GM21737 (cell line): ENCODE measurements around the gene ACTL8.

ENCODE experiments used
- ATAC-seq: cut with Tn5 transposase; IDR thresholded peaks from one replicate; pipeline ENCODE4 v1.9.1; 2021; ENCODE audit warnings: mild to moderate bottlenecking, moderate library complexity; ENCODE audit not compliant: unreplicated experiment

ACTL8 gene

DNA sequence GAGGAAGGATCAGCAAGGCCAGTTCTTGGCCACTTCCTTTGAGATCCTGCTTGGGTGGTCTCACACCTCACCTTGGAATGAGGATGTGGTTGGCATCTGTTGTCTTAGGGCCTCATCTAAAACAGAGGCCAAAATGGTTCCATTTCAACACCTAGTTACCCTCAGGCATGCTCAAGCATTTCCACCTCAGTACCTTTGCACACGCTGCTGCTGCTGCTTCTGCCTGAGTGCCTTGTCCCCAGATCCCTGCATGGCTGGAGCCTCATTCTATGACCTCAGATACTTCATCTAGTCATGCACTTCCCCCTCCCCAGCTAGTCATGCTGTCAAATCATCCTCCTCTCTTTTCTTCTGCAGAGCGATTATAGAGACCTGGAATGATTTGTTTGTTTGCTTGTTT, 86.8 kb downstream of the ACTL8 start:
- ATAC-seq, result no peak

DNA sequence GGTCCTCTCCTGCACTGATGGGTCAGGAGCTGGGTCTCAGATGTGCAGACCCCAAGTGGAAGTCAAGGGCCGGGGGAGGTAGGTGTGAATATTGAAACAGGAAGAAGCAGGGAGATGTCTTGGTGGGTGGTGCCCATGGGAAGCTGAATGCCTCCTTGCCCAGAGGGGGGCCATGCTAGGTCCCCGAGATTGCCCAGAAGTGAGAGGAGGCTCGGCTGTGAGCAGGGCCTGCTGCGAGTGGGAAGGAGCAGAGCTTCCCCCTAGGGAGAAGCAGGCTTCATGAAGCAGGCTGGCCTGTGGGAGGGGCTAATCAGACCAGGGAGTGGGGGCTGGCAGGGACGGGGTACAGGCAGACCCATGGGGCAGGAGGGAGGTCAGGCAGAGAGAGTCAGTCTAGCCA, 87.6 kb downstream of the ACTL8 start:
- no peak for ATAC-seq

- no peak for ATAC-seq
Measured at GRCh38 chr1:17844185-17844826, 89.2 kb downstream of the ACTL8 start.

GRCh38 chr1:17845583-17845982, 90.5 kb downstream of the ACTL8 start:
- no peak for ATAC-seq

DNA sequence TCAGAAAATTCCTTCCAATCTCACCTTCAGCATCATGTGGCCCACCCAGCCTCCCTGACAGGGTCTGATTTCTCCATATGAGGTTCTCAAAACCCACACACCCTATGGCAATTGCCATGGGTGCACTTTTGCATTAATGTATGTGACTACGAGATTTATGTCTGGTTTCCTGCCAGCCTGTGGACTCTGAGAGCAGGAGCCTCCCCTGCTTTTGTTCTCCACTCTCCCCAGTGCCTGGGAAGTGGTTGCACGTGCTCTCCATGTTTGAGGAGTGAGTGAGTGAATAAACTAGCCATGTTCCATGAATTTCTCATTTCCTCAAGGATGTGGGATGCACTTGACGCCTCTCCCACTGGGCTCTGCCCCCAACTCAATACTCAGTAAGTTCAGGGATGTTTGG, 91.2 kb downstream of the ACTL8 start:
- ATAC-seq, result no peak

- ATAC-seq, result no peak
Measured at GRCh38 chr1:17847111-17847510, 92.0 kb downstream of the ACTL8 start.

GRCh38 chr1:17849216-17849615, 94.1 kb downstream of the ACTL8 start:
- ATAC-seq, result no peak

DNA sequence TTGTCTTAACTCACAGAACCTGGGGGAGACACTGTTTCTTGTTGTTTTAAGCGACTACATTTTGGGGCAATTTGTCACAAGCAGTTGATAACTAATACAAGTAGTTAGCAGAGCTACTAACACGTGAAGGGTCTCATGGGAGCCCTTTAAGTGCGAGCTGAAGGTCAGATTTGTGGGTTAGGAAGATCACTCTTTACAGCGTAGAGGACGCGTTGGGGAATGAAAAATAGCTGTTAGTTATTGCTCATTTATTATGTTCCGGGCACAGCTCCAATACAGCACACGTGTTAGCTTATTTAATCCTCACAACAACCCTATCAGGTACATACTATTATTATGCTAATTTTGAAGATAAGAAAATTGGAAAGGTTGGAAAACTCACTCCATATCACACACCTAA, 95.9 kb downstream of the ACTL8 start:
- no peak for ATAC-seq

GRCh38 chr1:17852383-17852782, 97.2 kb downstream of the ACTL8 start:
- ATAC-seq, result no peak

GRCh38 chr1:17853241-17853935, 98.3 kb downstream of the ACTL8 start:
- ATAC-seq, result no peak

DNA sequence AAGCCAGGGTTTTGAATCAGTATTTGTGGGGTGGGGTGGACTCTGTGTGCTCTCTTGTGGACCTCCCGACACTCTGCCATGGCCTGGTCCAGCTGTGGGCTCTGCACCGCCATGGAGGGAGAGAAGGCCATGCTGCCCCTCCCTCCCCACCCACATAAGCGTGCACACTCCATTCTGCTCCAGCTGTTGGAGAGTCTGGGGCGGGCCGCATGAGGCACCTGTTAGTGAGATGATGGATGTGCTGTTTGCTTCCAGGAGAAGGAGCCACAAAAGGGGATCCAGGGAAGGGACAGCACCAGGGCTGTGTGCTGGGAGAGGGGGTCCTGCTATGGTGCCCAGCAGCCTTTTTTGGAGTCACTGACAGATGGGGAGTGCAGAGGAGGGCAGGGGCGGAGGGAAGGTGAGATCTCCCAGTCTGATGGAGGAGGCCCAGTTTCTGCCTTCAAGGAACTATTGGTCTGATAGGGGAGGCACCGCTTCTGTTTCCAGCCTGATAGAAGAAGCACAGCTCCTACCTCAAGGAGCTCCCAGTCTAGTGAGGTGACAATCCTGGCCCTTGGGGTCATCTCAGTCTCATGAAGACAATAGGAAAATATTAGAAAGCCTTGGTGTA, 101.5 kb downstream of the ACTL8 start:
- no peak for ATAC-seq

DNA sequence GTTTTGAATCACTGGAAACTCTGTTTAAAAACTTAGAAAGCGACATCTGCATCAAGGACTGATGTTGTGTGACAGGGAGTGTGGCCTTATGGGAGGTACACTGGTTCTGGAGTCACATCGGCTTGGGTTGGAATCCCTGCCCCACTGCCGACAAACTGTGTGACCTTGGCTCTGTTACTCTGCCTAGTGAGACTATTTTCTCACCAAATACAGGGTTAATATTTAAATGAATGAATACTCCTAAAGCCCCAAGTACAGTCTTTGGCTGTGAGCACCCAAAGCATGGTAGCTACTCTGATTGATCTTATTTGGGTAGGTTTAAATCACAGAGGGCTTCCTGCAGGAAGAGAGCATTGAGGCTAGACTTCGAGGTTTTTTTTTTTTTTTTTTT, 102.0 kb downstream of the ACTL8 start:
- no peak for ATAC-seq

DNA sequence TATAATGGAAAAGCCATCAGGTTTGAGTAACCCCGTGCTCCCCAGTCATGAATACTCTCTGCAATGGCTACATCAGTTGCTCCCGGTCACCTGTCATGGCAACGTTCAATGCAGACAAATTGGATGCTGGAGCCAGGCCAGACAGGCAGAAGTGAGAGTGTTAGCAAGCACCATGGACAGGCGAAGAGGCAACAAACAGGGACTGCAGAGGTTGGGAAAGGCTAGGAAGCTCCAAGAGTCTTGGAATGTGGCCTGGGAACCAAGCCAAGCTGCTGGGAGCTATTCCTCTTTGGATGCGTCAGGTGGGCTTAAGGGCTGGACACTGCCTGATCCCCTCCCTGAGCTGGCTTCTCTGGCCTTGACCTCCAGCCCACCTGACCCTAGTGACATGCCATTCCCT, 102.9 kb downstream of the ACTL8 start:
- ATAC-seq, result no peak

DNA sequence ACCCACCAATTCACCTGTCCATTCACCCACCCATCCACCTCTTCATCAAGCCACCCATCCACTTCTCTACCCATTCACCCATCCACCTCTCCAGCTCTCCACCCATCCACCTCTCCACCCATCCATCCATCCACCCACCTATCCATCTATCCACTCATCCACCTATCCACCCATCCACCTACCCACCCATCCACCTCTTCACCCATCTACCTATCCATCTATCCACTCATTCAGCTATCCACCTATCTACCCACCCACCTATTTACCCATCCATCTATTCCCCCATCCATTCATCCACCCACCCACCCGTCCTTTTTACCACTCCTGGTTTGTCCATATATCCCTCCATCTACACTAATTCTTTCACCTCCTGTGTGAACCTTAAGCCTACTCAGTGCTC, 105.7 kb downstream of the ACTL8 start:
- no peak for ATAC-seq

DNA sequence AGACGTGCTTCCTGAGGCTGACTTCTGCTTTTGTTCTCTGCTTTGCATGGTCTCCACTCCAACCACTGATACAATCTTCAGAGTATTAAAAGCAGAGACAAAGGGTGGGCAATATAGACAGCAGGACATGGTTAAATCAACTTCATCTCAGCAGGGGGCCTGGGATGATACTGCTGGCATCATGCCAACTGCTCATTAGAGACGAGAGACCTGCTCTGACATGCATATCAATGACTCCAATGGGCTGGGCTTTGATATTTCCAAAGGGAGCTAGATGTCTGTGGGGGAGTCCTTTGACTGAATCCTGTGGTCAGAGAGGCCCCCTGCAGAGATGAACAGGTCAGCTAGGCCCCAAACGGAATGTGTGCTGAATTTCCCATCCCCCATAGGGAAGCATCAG, 106.6 kb downstream of the ACTL8 start:
- ATAC-seq, result no peak

DNA sequence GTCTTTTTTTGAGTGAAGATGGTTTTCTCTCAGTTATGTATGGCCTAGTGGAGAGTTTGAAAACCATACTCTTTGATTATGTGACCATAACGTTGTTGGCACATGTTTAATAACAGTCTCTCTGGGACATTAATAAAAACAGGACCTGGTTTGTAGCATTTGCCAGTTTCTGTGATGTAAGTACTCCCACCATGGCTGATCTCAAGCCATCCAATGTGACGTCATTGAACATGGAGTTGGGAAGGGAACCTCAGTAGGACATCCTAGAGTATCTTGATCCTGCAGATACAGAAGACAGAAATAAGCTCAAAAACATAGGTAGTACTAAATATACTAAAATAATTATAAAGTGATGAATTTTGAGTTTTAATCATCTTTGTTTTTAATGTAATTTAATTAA, 107.0 kb downstream of the ACTL8 start:
- ATAC-seq, result no peak

- ATAC-seq, result no peak
Measured at GRCh38 chr1:17865912-17866739, 111.0 kb downstream of the ACTL8 start.

DNA sequence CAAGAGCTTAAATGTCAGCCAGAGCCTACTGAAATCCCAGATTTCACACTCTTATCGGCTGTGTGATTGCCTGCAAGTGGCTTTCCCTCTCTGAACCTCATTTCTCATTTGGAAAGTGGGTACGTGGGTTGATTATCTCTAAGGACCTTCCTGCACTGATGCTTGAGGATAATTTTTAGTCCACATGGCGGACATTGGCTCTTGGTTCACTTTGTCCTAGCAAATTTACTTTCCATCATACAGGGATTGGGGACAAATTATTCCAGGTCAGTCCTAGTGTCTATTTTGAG, 111.6 kb downstream of the ACTL8 start:
- ATAC-seq, result no peak

GRCh38 chr1:17867470-17867869, 112.3 kb downstream of the ACTL8 start:
- no peak for ATAC-seq

- no peak for ATAC-seq
Measured at GRCh38 chr1:17869815-17870214, 114.7 kb downstream of the ACTL8 start.

DNA sequence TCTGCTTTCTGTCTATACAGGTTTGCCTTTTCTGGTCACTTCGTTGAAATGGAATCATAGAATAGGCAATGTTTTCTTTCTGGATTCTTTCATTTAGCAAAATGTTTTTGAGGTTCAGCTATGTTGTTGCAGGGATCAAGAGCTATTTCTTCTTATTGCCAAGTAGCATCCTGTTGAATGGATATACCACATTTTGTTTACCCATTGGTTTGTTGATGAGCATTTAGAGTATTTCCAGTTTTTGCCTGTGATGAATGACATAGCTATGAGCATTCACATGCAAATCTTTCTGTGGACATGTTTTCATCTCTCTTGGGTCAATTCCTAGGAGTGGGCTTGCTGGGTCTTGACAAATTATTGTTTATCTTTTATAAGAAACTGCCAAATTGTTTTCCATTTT, 115.5 kb downstream of the ACTL8 start:
- no peak for ATAC-seq
